Kidney glomerular epithelial cell (primary cell): ENCODE results near the gene DNAJC13.
"Not testable (repeated sequence)": the region's sequence is repeated elsewhere in the genome, so short reads cannot be mapped to it uniquely, and the experiment has no call there.

Experiments used
- DNase-seq: peaks from one replicate; lab custom pipeline; 2025; lab: John Stamatoyannopoulos, UW

DNAJC13 gene

GRCh38 chr3:132416807-132417694 is at the start of gene DNAJC13:
TSS of gene DNAJC13 (plus strand) at chr3:132417502. CDS start at chr3:132434551, 17,049 bp downstream.
- peak; percentile 89 for DNase-seq

GRCh38 chr3:132368515-132368914 is 48.8 kb upstream of the DNAJC13 start:
- DNase-seq: no peak

GRCh38 chr3:132368962-132369361 is 48.3 kb upstream of the DNAJC13 start:
- DNase-seq: no peak

- not testable (repeated sequence) for DNase-seq
Measured at GRCh38 chr3:132376945-132377354, 40.4 kb upstream of the DNAJC13 start.

GRCh38 chr3:132378048-132378762 is 39.1 kb upstream of the DNAJC13 start:
- DNase-seq: no peak

- no peak for DNase-seq
Measured at GRCh38 chr3:132378846-132379245, 38.5 kb upstream of the DNAJC13 start.

- no peak for DNase-seq
Measured at GRCh38 chr3:132380920-132381319, 36.4 kb upstream of the DNAJC13 start.

GRCh38 chr3:132381348-132381944 is 35.9 kb upstream of the DNAJC13 start:
- no peak for DNase-seq

- no peak for DNase-seq
Measured at GRCh38 chr3:132382267-132382666, 35.0 kb upstream of the DNAJC13 start.

GRCh38 chr3:132382688-132383194 is 34.6 kb upstream of the DNAJC13 start:
- DNase-seq: no peak

- DNase-seq: no peak
Measured at GRCh38 chr3:132386259-132386658, 31.0 kb upstream of the DNAJC13 start.

GRCh38 chr3:132392675-132393074 is 24.6 kb upstream of the DNAJC13 start:
- not testable (repeated sequence) for DNase-seq

GRCh38 chr3:132394320-132394719 is 23.0 kb upstream of the DNAJC13 start:
- DNase-seq: no peak

- DNase-seq: no peak
Measured at GRCh38 chr3:132395126-132395525, 22.2 kb upstream of the DNAJC13 start.

GRCh38 chr3:132396255-132396654 is 21.0 kb upstream of the DNAJC13 start:
- no peak for DNase-seq

- DNase-seq: not testable (repeated sequence)
Measured at GRCh38 chr3:132396776-132397175, 20.5 kb upstream of the DNAJC13 start.

GRCh38 chr3:132399054-132399929 is 18.0 kb upstream of the DNAJC13 start:
- DNase-seq: peak; percentile 39

- DNase-seq: no peak
Measured at GRCh38 chr3:132401255-132401654, 16.0 kb upstream of the DNAJC13 start.

- DNase-seq: no peak
Measured at GRCh38 chr3:132404276-132404675, 13.0 kb upstream of the DNAJC13 start.

GRCh38 chr3:132405188-132405587 is 12.1 kb upstream of the DNAJC13 start:
- no peak for DNase-seq

- no peak for DNase-seq
Measured at GRCh38 chr3:132405609-132406299, 11.5 kb upstream of the DNAJC13 start.
